Measurements from ENCODE around the gene NIPAL3. TPM values are rescaled to one million over a fixed set of nuclear protein-coding genes. Genes with fewer than 3 reads are reported as not detected.
"Not testable (repeated sequence)": the region's sequence is repeated elsewhere in the genome, so short reads cannot be mapped to it uniquely, and the experiment has no call there.

NIPAL3 gene
- total RNA-seq, 1 experiment from 2014 or later, result 44.2 TPM

DNA sequence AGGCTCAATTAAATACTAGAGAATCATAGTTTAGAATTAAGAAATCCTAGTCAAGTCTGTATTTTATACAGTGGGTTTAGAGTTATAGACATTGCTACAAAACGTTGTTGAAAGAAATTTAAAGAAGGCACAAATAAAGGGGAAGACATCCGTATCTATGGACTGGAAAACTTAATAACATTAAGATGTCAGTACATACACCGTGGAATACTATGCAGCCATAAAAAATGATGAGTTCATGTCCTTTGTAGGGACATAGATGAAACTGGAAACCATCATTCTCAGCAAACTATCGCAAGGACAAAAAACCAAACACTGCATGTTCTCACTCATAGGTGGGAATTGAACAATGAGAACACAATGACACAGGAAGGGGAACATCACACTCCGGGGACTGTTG, 104.7 kb downstream of the NIPAL3 start:
- not testable (repeated sequence) for H3K4me1 ChIP-seq (replicated peaks); H3K27ac ChIP-seq; H3K36me3 ChIP-seq; H3K9me3 ChIP-seq (replicated peaks); H3K4me3 ChIP-seq; DNase-seq (ENCODE audit: low read depth in 1 of 2, low spot score in 2 of 2); H3K27me3 ChIP-seq (replicated peaks)

Other genes with a start within 250 kb of the NIPAL3 start
- 0.06 TPM in 1 of 2 replicates, not detected in the other for gene IFNLR1, start 228.5 kb upstream of the NIPAL3 start, total RNA-seq (2014; rRNA removed; shearing (Covaris generic))
- gene GRHL3, start 96.4 kb upstream of the NIPAL3 start, total RNA-seq (2014; rRNA removed; shearing (Covaris generic)), result not detected in 2 replicates
- gene STPG1, start 2.0 kb upstream of the NIPAL3 start, total RNA-seq (2014; rRNA removed; shearing (Covaris generic)), result 16.5 and 17.5 TPM in 2 replicates
- 13.4 and 17.7 TPM in 2 replicates for gene RCAN3, start 87.0 kb downstream of the NIPAL3 start, total RNA-seq (2014; rRNA removed; shearing (Covaris generic))
- gene NCMAP, start 140.3 kb downstream of the NIPAL3 start, total RNA-seq (2014; rRNA removed; shearing (Covaris generic)), result 0.05 TPM in 1 of 2 replicates, not detected in the other
- gene SRRM1, start 227.5 kb downstream of the NIPAL3 start, total RNA-seq (2014; rRNA removed; shearing (Covaris generic)), result 30.1 and 35.9 TPM in 2 replicates

All from SJSA1 (cell line).